Stimulated activated naive B cell treated with anti-CD40 and anti-IgM and Interleukin-4, amounts not matched to agents 10 μg/mL and 1 μg/mL and 100 μg/mL, for 72 hours (primary cell): ENCODE measurements around the gene SNCG.
"Not testable (repeated sequence)": the region's sequence is repeated elsewhere in the genome, so short reads cannot be mapped to it uniquely, and the experiment has no call there.

Source experiments
- ATAC-seq, 2 donors: fragments of 150-1000 bp; cut with Tn5 transposase; replicated peaks; 2 replicates each; pipeline ENCODE4 v1.10.0; 2021; ENCODE audit warnings: moderate library complexity in 1 of 2
- DNase-seq: peaks from one replicate; pipeline ENCODE4 v3.0.0; 2021
- H3K27ac Mint-ChIP-seq: one replicate; pipeline ENCODE4 v1.8.0; 2022; ENCODE audit warnings: mild to moderate bottlenecking, mixed read lengths
- H3K27me3 Mint-ChIP-seq, 2 donors: one replicate each; pipeline ENCODE4 v1.8.0; 2022; ENCODE audit warnings: mixed read lengths in 2 of 2
- H3K36me3 Mint-ChIP-seq, 2 donors: one replicate each; pipeline ENCODE4 v1.8.0; 2022; ENCODE audit warnings: mixed read lengths in 2 of 2, mild to moderate bottlenecking in 1 of 2
- H3K4me1 Mint-ChIP-seq, 2 donors: one replicate each; pipeline ENCODE4 v1.8.0; 2022; ENCODE audit warnings: mixed read lengths in 2 of 2, mild to moderate bottlenecking in 1 of 2
- H3K4me3 Mint-ChIP-seq, 2 donors: one replicate each; pipeline ENCODE4 v1.8.0; 2022; ENCODE audit warnings: mild to moderate bottlenecking in 2 of 2, mixed read lengths in 2 of 2, moderate library complexity in 1 of 2
- H3K9me3 Mint-ChIP-seq, 2 donors: one replicate each; pipeline ENCODE4 v1.8.0; 2022; ENCODE audit warnings: mixed read lengths in 2 of 2, mild to moderate bottlenecking in 1 of 2

Gene SNCG

DNA sequence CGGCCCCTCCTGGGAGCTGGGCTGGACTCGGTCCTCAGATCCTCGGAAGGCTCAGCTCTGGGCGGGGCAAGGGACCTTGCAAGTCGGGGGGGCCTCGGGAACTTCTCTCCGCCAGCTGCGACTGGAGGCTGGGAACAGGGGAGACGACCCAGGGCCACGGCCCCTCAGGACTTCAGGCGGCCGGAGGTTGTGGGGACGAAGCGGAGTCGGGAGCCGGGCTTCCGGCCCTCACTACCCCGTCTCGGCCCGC, 12.5 kb downstream of the SNCG start:
- DNase-seq (no peak), ATAC-seq (no peak)
- Mint-ChIP-seq H3K27ac (peak overlapping the region; percentile 91), H3K9me3 (no peaks in the 10 kb centered on the region), H3K4me1 (peaks cover 21 to 32% of the 10 kb centered on the region in 2 donors), H3K27me3 (peaks cover 10 to 16% of the 10 kb centered on the region in 2 donors), H3K4me3 (peak overlapping the region; percentile 85 to 86), H3K36me3 (no peaks in the 10 kb centered on the region)

DNA sequence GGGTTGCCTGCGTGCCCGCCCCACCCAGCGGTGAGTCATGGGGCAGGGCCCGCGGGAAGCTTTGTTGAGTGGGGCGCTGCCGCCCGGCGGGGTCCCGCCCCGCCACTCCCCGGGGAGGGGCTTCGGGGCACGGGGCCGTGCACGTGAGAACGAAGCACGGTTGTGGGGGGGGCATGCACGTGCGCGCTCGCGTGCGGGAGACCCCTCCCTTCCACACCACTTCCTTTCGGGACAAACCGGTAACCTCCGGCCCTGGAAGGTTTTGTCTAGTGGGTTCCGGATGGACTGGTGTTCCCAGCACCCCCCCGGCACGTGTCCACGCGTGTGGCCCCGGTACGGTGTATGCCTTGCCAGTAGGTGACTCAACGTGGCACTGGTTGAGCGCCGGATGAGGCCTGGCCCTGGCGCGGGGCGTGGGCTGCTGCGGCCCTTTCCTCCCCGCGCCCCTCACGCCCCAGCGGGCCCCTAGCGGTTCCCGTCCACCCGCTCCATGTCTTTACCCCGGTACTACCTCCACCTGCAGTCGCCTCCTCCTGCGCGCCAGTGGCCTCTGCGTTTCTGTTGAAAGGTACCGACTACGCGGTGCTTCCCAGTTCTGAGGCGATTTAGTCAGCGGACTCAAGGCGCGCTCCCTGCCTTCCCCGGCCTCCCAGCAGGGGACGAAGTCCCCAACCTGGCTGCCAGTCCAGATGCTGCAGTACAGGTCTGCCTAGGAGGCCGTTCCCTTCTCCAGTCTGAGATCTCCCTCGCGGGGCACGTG, 13.0 kb downstream of the SNCG start:
- peak; percentile 84 to 86 for ATAC-seq
- Mint-ChIP-seq H3K36me3 (no peaks in the 10 kb centered on the region), H3K4me3 (peak overlapping the region; percentile 86 to 90), H3K9me3 (no peaks in the 10 kb centered on the region), H3K27me3 (peaks cover 10 to 16% of the 10 kb centered on the region in 2 donors), H3K4me1 (peaks cover 16 to 27% of the 10 kb centered on the region in 2 donors), H3K27ac (peak overlapping the region; percentile 91)
- peak; percentile 76 for DNase-seq

DNA sequence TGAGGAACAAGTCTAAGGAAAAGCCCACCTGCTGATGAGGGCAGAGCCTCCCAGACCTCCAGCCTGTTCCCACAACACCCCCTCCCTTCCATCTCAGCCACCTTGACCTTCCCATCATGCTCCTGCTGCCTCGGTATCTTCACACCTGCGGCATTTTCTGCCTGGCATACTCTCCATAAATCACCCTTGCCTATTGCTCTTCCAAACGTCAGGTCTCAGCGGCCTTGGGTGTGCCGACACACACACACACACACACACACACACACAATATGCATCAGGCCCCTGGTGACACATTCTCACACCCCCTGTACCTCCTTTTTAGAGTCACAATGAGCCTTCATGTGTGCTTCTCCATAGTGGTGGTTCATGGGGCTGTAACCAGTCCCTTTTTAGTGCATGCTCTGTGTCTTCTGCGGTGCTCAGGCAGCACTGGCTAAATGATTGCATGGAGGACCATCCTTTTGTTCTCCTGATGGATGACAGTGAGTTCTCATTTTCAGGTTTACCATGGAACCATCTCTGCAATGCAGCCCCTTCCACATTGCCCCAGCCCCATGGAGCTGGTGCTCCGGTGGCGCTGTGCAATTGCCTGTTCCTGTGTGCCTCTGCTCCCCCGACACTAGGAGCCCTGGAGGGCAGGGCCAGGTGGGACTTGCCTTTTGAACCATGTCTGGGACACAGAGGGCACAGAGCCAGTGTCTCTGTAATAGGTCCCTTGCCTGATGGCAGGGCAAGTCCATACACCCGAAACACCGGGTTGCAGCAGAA, 14.4 kb downstream of the SNCG start:
- DNase-seq (no peak), ATAC-seq (no peak)
- H3K4me3 Mint-ChIP-seq = peak overlapping the region; percentile 13 to 21
- H3K27ac Mint-ChIP-seq = no peak overlapping the region
- H3K36me3 Mint-ChIP-seq = no peaks in the 10 kb centered on the region
- no peaks in the 10 kb centered on the region for H3K9me3 Mint-ChIP-seq
- peaks cover 10 to 16% of the 10 kb centered on the region in 2 donors for H3K27me3 Mint-ChIP-seq
- peaks cover 12 to 17% of the 10 kb centered on the region in 2 donors for H3K4me1 Mint-ChIP-seq

DNA sequence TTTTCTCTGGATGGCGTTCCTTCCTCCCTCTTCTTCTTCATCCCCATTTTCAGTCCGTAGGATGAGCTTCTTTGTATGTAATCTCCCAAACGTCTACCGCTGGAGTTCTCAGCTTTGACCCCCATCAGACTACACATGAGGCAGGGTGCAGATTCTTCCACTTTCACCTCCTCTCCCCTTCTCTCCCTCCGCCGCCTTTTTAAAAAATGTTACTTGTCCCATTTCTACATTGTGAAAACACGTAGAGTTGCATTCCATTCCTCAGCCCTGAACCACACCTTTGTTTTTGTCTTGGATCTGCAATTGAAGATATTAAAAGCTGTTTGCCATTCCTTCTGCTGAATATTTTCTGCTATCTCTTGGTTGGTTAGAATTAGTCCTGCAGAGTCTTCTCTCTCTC, 16.1 kb downstream of the SNCG start:
- H3K4me3 Mint-ChIP-seq = no peak overlapping the region
- H3K27ac Mint-ChIP-seq = no peak overlapping the region
- no peaks in the 10 kb centered on the region for H3K9me3 Mint-ChIP-seq
- peaks cover 0 to 14% of the 10 kb centered on the region in 2 donors for H3K27me3 Mint-ChIP-seq
- ATAC-seq (no peak), DNase-seq (no peak)
- H3K36me3 Mint-ChIP-seq = no peaks in the 10 kb centered on the region
- peaks cover 11 to 12% of the 10 kb centered on the region in 2 donors for H3K4me1 Mint-ChIP-seq

DNA sequence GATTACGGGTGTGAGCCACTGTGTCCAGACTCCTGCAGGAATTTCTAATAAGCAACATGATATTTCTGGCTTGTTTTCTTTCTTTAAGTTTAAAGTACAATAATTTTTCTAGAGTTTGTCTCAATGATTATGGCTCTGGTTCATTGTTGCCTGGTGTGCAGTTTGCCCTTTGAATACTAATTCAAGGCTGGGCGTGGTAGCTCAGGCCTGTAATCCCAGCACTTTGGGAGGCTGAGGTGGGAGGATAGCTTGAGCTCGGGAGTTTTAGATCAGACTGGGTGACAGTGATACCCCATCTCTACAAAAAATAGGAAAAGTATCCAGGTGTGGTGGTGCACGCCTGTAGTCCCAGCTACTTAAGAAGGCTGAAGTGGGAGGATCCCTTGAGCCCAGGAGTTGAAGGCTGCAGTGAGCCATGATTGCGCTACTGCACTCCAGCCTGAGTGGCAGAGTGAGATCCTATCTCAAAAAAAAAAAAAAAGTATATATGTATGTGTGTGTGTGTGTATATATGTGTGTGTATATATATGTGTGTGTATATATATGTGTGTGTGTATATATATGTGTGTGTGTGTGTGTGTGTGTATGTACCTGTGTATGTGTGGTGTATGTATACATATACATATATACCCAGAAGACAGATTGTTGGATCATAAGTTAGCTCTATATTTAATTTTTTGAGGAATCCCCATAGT, 18.1 kb downstream of the SNCG start:
- Mint-ChIP-seq H3K36me3 (no peaks in the 10 kb centered on the region), H3K9me3 (no peaks in the 10 kb centered on the region), H3K27ac (no peak overlapping the region), H3K27me3 (peaks cover 6 to 22% of the 10 kb centered on the region in 2 donors), H3K4me1 (peaks cover 5 to 10% of the 10 kb centered on the region in 2 donors), H3K4me3 (no peak overlapping the region)
- no peak for ATAC-seq
- no peak for DNase-seq

DNA sequence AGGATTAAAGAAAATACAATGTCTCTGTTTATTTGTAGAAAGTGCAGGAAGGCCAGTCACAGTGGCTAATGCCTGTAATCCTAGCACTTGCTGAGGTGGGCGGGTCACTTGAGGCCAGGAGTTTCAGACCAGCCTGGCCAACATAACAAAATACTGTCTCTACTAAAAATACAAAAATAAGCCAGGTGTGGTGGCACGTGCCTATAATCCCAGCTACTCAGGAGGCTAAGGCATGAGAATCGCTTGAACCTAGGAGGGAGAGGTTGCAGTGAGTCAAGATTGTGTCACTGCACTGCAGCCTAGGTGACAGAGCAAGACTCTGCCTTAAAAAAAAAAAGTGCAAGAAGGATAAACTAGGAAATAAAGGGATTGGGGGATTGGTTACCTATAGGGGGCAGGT, 20.1 kb downstream of the SNCG start:
- not testable (repeated sequence) for H3K36me3 Mint-ChIP-seq, H3K9me3 Mint-ChIP-seq, ATAC-seq, H3K4me1 Mint-ChIP-seq, H3K27ac Mint-ChIP-seq, H3K4me3 Mint-ChIP-seq, DNase-seq
- H3K27me3 Mint-ChIP-seq = peaks cover 6 to 13% of the 10 kb centered on the region in 2 donors

DNA sequence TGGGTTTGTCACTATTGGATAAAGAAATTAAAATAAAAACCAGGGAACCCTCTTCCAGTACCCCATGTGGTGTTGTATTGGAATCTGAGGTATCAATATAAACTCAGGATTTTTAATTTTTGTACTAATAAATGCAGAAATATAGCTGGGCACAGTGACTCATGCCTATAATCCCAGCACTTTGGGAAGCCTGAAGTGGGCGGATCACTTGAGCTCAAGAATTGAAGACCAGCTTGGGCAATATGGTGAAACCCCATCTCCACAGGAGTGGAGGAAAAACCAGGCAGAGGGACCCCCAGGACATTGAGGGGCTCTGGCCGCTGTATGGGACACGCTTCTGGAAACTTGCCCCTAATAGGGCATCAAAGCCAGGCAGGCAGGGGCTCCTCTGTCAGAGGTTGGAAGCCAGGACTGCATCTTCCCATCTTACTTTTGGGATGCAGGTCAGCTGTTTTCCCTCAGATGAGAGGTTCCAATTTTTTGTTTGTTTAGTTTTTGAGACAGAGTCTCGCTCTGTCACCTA, 21.0 kb downstream of the SNCG start:
- ATAC-seq = no peak
- DNase-seq = no peak
- Mint-ChIP-seq H3K27me3 (peaks cover 6 to 13% of the 10 kb centered on the region in 2 donors), H3K36me3 (no peaks in the 10 kb centered on the region), H3K4me1 (no peaks in the 10 kb centered on the region), H3K27ac (no peak overlapping the region), H3K9me3 (no peaks in the 10 kb centered on the region), H3K4me3 (no peak overlapping the region)

DNA sequence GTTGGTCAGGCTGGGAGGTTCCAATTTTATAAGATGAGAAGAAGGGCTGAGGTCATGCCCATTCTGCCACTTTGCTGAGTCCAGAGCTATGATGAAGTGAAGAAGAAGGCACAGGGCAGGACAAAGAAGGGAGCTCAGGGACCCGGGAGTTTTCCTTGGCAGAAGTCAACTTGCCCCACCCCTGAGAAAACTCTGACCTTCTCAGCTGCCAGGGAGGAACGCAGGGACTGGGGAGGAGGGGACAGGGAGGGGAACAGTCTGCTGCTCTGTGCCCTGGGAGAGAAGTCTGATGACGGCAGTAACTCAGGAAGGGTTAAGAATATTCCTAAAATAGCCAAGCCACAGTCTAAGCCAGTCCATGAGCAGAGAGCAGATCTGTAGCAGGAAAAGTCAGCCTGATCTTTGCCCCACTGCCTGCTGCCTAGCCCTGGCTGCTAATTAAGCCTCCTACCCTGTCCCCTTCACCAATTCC, 21.6 kb downstream of the SNCG start:
- no peak for ATAC-seq

DNA sequence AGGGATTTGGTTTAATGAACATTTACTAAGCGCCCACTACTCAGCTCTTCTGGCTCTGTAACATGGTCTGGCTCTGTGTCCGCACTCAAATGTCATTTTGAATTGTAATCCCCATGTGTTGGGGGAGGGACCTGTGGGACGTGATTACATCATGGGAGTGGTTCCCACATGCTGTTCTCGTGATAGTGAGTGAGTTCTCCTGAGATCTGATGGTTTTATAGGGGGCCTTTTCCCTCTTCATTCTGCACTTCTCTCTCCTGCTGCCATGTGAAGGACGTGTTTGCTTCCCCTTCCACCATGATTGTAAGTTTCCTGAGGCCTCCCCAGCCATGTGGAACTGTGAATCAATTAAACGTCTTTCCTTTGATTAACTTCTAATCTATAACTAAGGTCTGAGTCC, 22.6 kb downstream of the SNCG start:
- H3K27me3 Mint-ChIP-seq = peaks cover 11 to 14% of the 10 kb centered on the region in 2 donors
- DNase-seq, H3K36me3 Mint-ChIP-seq, H3K27ac Mint-ChIP-seq, H3K9me3 Mint-ChIP-seq, ATAC-seq, H3K4me1 Mint-ChIP-seq, H3K4me3 Mint-ChIP-seq: not testable (repeated sequence)

More for the DNA sequence above, 21.6 kb downstream of the SNCG start:
- H3K4me3 Mint-ChIP-seq = no peak overlapping the region
- no peak for DNase-seq
- no peak overlapping the region for H3K27ac Mint-ChIP-seq
- no peaks in the 10 kb centered on the region for H3K36me3 Mint-ChIP-seq
- peaks cover 6 to 13% of the 10 kb centered on the region in 2 donors for H3K27me3 Mint-ChIP-seq
- H3K9me3 Mint-ChIP-seq = no peaks in the 10 kb centered on the region
- H3K4me1 Mint-ChIP-seq = no peaks in the 10 kb centered on the region

DNA sequence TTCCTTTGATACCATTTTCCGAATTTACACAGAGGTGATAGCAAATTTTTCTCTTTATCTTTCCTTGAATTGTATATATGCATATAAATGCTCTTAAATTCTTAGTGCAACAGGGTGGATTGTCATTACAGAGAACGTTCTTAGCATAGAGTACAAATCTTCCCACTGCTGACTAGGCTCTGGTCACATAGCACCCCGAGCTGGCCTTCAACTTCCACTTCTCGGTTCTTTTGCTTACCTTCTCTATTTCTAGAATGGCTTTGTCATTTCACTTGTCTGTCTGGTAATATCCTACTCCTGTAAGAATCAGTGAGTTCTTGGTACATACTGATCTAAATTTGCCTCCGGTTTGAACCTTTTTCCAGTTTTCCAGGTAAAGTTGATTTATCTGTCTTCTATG, 23.3 kb downstream of the SNCG start:
- no peaks in the 10 kb centered on the region for H3K36me3 Mint-ChIP-seq
- H3K27ac Mint-ChIP-seq = no peak overlapping the region
- no peaks in the 10 kb centered on the region for H3K4me1 Mint-ChIP-seq
- H3K9me3 Mint-ChIP-seq = no peaks in the 10 kb centered on the region
- no peak for ATAC-seq
- peaks cover 13 to 18% of the 10 kb centered on the region in 2 donors for H3K27me3 Mint-ChIP-seq
- H3K4me3 Mint-ChIP-seq = no peak overlapping the region
- no peak for DNase-seq

DNA sequence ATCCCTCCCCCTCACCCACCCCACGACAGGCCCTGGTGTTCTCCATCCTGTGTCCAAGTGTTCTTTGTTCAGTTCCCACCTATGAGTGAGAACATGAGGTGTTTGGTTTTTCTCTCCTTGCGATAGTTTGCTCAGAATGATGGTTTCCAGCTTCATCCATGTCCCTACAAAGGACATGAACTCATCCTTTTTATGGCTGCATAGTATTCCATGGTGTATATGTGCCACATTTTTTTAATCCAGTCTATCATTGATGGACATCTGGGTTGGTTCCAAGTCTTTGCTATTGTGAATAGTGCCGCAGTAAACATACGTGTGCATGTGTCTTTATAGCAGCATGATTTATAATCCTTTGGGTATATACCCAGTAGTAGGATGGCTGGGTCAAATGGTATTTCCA, 26.1 kb downstream of the SNCG start:
- not testable (repeated sequence) for H3K9me3 Mint-ChIP-seq

DNA sequence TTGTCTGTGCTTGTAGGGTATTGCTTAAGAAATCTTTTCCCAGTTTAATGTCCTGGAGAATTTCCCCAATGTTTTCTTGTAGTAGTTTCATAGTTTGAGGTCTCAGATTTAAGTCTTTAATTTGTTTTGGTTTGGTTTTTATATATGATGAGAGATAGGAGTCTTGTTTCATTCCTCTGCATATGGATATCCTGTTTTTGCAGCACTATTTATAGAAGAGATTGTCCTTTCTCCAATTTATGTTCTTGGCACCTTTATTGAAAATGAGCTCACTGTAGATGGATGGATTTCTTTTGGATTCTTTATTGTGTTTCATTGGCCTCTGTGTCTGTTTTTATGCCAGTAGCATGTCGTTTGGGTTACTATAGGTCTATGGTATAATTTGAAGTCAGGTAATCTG, 30.1 kb downstream of the SNCG start:
- no peaks in the 10 kb centered on the region for H3K9me3 Mint-ChIP-seq
- ATAC-seq (no peak), DNase-seq (no peak)
- no peak overlapping the region for H3K4me3 Mint-ChIP-seq
- peaks cover 21 to 35% of the 10 kb centered on the region in 2 donors for H3K27me3 Mint-ChIP-seq
- no peak overlapping the region for H3K27ac Mint-ChIP-seq
- H3K4me1 Mint-ChIP-seq = no peaks in the 10 kb centered on the region
- no peaks in the 10 kb centered on the region for H3K36me3 Mint-ChIP-seq

More for the DNA sequence above, 26.1 kb downstream of the SNCG start:
- H3K36me3 Mint-ChIP-seq, DNase-seq, H3K27ac Mint-ChIP-seq, ATAC-seq, H3K4me1 Mint-ChIP-seq, H3K4me3 Mint-ChIP-seq: not testable (repeated sequence)
- peaks cover 26 to 27% of the 10 kb centered on the region in 2 donors for H3K27me3 Mint-ChIP-seq

DNA sequence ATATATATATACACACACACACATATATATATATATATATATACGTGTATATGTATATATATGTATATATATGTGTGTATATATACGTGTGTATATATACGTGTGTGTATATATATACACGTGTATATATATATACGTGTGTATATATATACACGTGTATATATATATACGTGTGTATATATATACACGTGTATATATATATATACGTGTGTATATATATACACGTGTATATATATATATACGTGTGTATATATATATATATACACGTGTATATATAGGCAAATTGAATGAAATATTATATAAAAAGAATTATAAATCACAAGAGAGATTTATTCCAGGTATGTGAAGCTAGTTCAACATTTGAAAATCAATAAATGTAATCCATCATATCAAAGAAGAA, 33.0 kb downstream of the SNCG start:
- not testable (repeated sequence) for H3K36me3 Mint-ChIP-seq, H3K4me1 Mint-ChIP-seq, H3K4me3 Mint-ChIP-seq, H3K9me3 Mint-ChIP-seq, DNase-seq, ATAC-seq, H3K27ac Mint-ChIP-seq
- peaks cover 16 to 28% of the 10 kb centered on the region in 2 donors for H3K27me3 Mint-ChIP-seq

DNA sequence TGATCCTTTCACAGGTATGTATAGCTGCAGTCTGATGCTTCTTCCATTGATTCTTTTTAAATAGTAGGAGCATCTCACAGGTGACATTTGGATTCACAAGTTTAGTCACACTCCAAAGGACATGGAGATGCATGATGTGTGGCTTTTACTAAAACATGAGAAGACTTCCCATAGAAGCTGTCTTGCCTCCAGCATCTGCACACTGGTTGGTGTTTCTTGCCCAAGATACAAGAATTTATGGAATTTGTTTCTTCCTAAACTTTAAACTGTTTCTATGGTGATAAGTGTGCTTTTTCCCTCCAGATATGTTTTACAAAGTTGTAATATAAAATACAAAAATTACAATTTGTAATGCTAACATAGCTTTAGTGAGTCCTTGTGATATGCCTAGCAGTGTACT, 34.1 kb downstream of the SNCG start:
- Mint-ChIP-seq H3K9me3 (no peaks in the 10 kb centered on the region), H3K27ac (no peak overlapping the region), H3K4me1 (no peaks in the 10 kb centered on the region), H3K36me3 (no peaks in the 10 kb centered on the region), H3K27me3 (peaks cover 16 to 28% of the 10 kb centered on the region in 2 donors), H3K4me3 (no peak overlapping the region)
- DNase-seq = no peak
- no peak for ATAC-seq
